K562 (cell line): ENCODE data around the gene DDX23. TPM values are rescaled to one million over a fixed set of nuclear protein-coding genes. Genes with fewer than 3 reads are reported as not detected.

Experiments used
- ATAC-seq: fragments of 200-7000 bp; cut with Tn5 transposase; 3 replicates; pipeline ENCODE4 v1.9.1; 2020; ENCODE audit warnings: moderate library complexity
- BruUV-seq: library from RNA; stranded (reverse); fragments of 400-500 nt; replicated peaks from 2 replicates; lab custom pipeline; 2021; lab: Mats Ljungman, UMichigan
- CTCF ChIA-PET: fragments of 300-600 bp; formaldehyde crosslinking; extraction: SDS; loops from one replicate; lab custom pipeline; 2021; ENCODE audit warnings: low intra/inter-chr PET ratio; lab: Yijun Ruan, JAX
- POLR2A ChIA-PET: fragments of 300-600, 350-650 bp; sonication (Branson Sonifier 250); formaldehyde crosslinking; extraction: SDS; loops from one replicate; lab custom pipeline; 2021; ENCODE audit warnings: antibody characterized with exemption, inconsistent platforms; lab: Yijun Ruan, JAX
- DNase-seq, 4 experiments: peaks; one replicate each; pipeline versions ENCODE4 v3.0.0 to v3.0.0-alpha.2; 2011 to 2018; ENCODE audit warnings: low spot score in 3 of 4, mixed read lengths in 3 of 4; ENCODE audit errors: extremely low read depth in 1 of 4
- FAIRE-seq: peaks from 2 replicates; lab custom pipeline; 2011; peaks lifted over from hg19 to GRCh38; lab: Jason Lieb, UNC
- H2AFZ ChIP-seq: 2 replicates; pipeline ENCODE4 v1.6.0; 2011; ENCODE audit warnings: low read depth, low read length, control low read depth, inconsistent platforms
- H3K27ac ChIP-seq: fragments of 200-600 bp; 3 replicates; pipeline ENCODE4 v1.8.0; 2011; ENCODE audit warnings: low read depth, mild to moderate bottlenecking, control low read depth, inconsistent platforms, low read length, moderate library complexity, mixed read lengths; ENCODE audit errors: extremely low read depth
- H3K27me3 ChIP-seq, 2 experiments: fragments of 300-600 bp in 1 of 2; 2 replicates in 1 of 2; 3 replicates in 1 of 2; pipeline versions ENCODE4 v1.6.0 to v1.8.0; 2011; ENCODE audit warnings: inconsistent platforms in 2 of 2, low read length in 2 of 2, mild to moderate bottlenecking in 1 of 2, mixed read lengths in 1 of 2, moderate library complexity in 1 of 2; ENCODE audit not compliant: control insufficient read depth in 2 of 2, insufficient read depth in 2 of 2
- H3K36me3 ChIP-seq: fragments of 300-600 bp; 3 replicates; pipeline ENCODE4 v1.8.0; 2011; ENCODE audit warnings: mild to moderate bottlenecking, low read length, inconsistent platforms; ENCODE audit not compliant: control insufficient read depth, insufficient read depth
- H3K4me1 ChIP-seq, 2 experiments: fragments of 200-600 bp in 1 of 2; replicated peaks in 1 of 2; 2 replicates in 1 of 2; 3 replicates in 1 of 2; pipeline versions ENCODE4 v1.5.1 to v1.8.0; 2011; ENCODE audit warnings: inconsistent platforms in 2 of 2, low read length in 2 of 2, mild to moderate bottlenecking in 1 of 2, mixed read lengths in 1 of 2, moderate library complexity in 1 of 2; ENCODE audit not compliant: control insufficient read depth in 2 of 2, insufficient read depth in 2 of 2
- H3K4me2 ChIP-seq: 2 replicates; pipeline ENCODE4 v1.6.1; 2011; ENCODE audit warnings: low read length, control low read depth, inconsistent platforms, mixed read lengths; ENCODE audit not compliant: insufficient read depth
- H3K4me3 ChIP-seq: fragments of 200-600 bp; sonication (generic), shearing (Covaris generic); 2 replicates; pipeline ENCODE4 v1.5.1; 2016; ENCODE audit warnings: control low read depth, inconsistent platforms
- H3K79me2 ChIP-seq: fragments of 200-600 bp; 3 replicates; pipeline ENCODE4 v1.8.0; 2011; ENCODE audit warnings: low read length, inconsistent platforms; ENCODE audit not compliant: control insufficient read depth, insufficient read depth
- H3K9ac ChIP-seq, 2 experiments: 2 replicates each; pipeline versions ENCODE4 v1.6.0 to v1.6.1; 2011; ENCODE audit warnings: low read depth in 2 of 2, low read length in 2 of 2, control low read depth in 1 of 2, inconsistent platforms in 1 of 2, mild to moderate bottlenecking in 1 of 2, mixed read lengths in 1 of 2; ENCODE audit not compliant: insufficient read depth in 1 of 2
- H3K9me1 ChIP-seq: one replicate; pipeline ENCODE4 v1.6.0; 2011; ENCODE audit warnings: inconsistent platforms, mild to moderate bottlenecking, low read length, moderate library complexity; ENCODE audit not compliant: control insufficient read depth, insufficient read depth
- H3K9me3 ChIP-seq: replicated peaks from 2 replicates; pipeline ENCODE4 v1.5.1; 2011; ENCODE audit warnings: low read depth, low read length, inconsistent platforms; ENCODE audit not compliant: control insufficient read depth, insufficient read depth
- H4K20me1 ChIP-seq: replicated peaks from 2 replicates; pipeline ENCODE4 v1.6.1; 2011; ENCODE audit warnings: low read length, inconsistent platforms, mixed read lengths; ENCODE audit not compliant: control insufficient read depth, insufficient read depth
- KAT7 ChIP-seq: sonication (generic); formaldehyde crosslinking; IDR thresholded peaks from 2 replicates; pipeline ENCODE4 v1.8.0; 2022; ENCODE audit warnings: missing genetic modification reagents, mild to moderate bottlenecking, borderline replicate concordance
- NBN ChIP-seq: fragments of 450-650 bp; IDR thresholded peaks from 2 replicates; pipeline ENCODE4 v1.6.1; 2016; ENCODE audit warnings: low read depth, mild to moderate bottlenecking
- RBM34 ChIP-seq: fragments of 200-400 bp; formaldehyde crosslinking; IDR thresholded peaks from 2 replicates; pipeline ENCODE4 v1.6.1; 2018; ENCODE audit warnings: low read length, borderline replicate concordance; ENCODE audit not compliant: insufficient read depth
- TOE1 ChIP-seq, 2 experiments: fragments of 450-650 bp in 1 of 2; sonication (generic) in 1 of 2; formaldehyde crosslinking in 1 of 2; IDR thresholded peaks; 2 replicates each; pipeline versions ENCODE4 v1.7.1 to v1.8.0; 2016 to 2022; ENCODE audit warnings: borderline replicate concordance in 2 of 2, mild to moderate bottlenecking in 2 of 2, antibody characterized with exemption in 1 of 2, inconsistent platforms in 1 of 2, low read depth in 1 of 2, missing genetic modification reagents in 1 of 2, moderate library complexity in 1 of 2
- ZNF408 ChIP-seq: fragments of 250-450 bp; sonication (Bioruptor Pico); IDR thresholded peaks from 2 replicates; pipeline ENCODE4 v1.4.0; 2020; ENCODE audit warnings: low read depth, mild to moderate bottlenecking, moderate library complexity
- ZNF584 ChIP-seq: fragments of 200-800 bp; sonication (Bioruptor generic); IDR thresholded peaks from 2 replicates; pipeline ENCODE4 v1.6.1; 2016; ENCODE audit warnings: low read depth, mild to moderate bottlenecking, missing genetic modification characterization, missing compliant biosample characterization
- WGBS: fragments of 100-300 bp; shearing (Covaris generic); methylation state at CpG from one replicate; pipeline ENCODE4 v1.1.6; 2016; ENCODE audit warnings: low coverage, mixed read lengths; ENCODE audit not compliant: insufficient coverage; ENCODE audit errors: missing lambda C conversion rate; 5-methylcytosine and 5-hydroxymethylcytosine counted together
- in situ Hi-C: fragments of 300-500 bp; cut with MboI; formaldehyde crosslinking; loops from 4 replicates; pipeline ENCODE4 v1.15.0; 2018; ENCODE audit warnings: inconsistent platforms, mixed read lengths
- intact Hi-C: fragments of 100-400 bp; cut with micrococcal nuclease; formaldehyde crosslinking; loops from 2 replicates; pipeline ENCODE4 v1.14.2; 2022
- polyA plus RNA-seq, 8 experiments: library from polyadenylated mRNA; depleted of rRNA in 4 of 8; stranded (reverse) in 5 of 8; unstranded in 3 of 8; fragments of >200 nt; fragmentation: Nextera tagmentation in 2 of 8; fragmentation: Illumina TruSeq in 1 of 8; extraction: Ambion mirVana in 2 of 8; extraction: Trizol in 1 of 8; gene quantifications; 2 replicates each; pipeline versions ENCODE4 v1.2.1 to v1.2.3, GENCODE V29; 2011 to 2014; ENCODE audit warnings: inconsistent platforms in 1 of 8, missing spikeins in 1 of 8
- total RNA-seq, 7 experiments: library from RNA; depleted of rRNA in 6 of 7; stranded (reverse); fragments of >200 nt in 6 of 7; fragmentation: Illumina TruSeq in 2 of 7; extraction: Trizol in 2 of 7; gene quantifications; 2 replicates each; pipeline versions ENCODE4 v1.2.1 to v1.2.3, GENCODE V29; 2011 to 2021; ENCODE audit warnings: low replicate concordance in 1 of 7
- TF ChIP-seq, protein P1 (sequence below): fragments of 450-650 bp; formaldehyde crosslinking; IDR thresholded peaks from 2 replicates; pipeline ENCODE4 v1.4.0; 2020; ENCODE audit warnings: mild to moderate bottlenecking
- TF ChIP-seq, protein P2 (sequence below): sonication (generic); formaldehyde crosslinking; IDR thresholded peaks from 2 replicates; pipeline ENCODE4 v1.8.0; 2022; ENCODE audit warnings: mild to moderate bottlenecking, missing genetic modification reagents, borderline replicate concordance

DDX23 gene
- total and polyA plus RNA-seq, 9 of the 15 experiments (the other 6 are each of a cell fraction or from before 2014, with no cell fraction given): 32.4 to 138 (median 104) TPM

GRCh38 chr12:48862760-48863159, 10.8 kb upstream of the DDX23 start:
- H3K36me3 ChIP-seq: no peaks in the 10 kb centered on the region
- no peak overlapping the region for H2AFZ ChIP-seq
- no TSS peak for BruUV-seq
- TF ChIP-seq ZNF584: no peak
- TF ChIP-seq TOE1 (IDR thresholded peaks at IDR 0.05; ENCODE audit: borderline replicate concordance): no peak
- no peak for TF ChIP-seq TOE1 (CRISPR knock-in tag; IDR thresholded peaks at IDR 0.05; ENCODE audit: borderline replicate concordance, low read depth)
- TF ChIP-seq ZNF408 (CRISPR knock-in tag): no peak
- TF ChIP-seq, protein P1, sequence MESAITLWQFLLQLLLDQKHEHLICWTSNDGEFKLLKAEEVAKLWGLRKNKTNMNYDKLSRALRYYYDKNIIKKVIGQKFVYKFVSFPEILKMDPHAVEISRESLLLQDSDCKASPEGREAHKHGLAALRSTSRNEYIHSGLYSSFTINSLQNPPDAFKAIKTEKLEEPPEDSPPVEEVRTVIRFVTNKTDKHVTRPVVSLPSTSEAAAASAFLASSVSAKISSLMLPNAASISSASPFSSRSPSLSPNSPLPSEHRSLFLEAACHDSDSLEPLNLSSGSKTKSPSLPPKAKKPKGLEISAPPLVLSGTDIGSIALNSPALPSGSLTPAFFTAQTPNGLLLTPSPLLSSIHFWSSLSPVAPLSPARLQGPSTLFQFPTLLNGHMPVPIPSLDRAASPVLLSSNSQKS (CRISPR knock-in tag): no peak
- no peak for TF ChIP-seq NBN
- no peak for TF ChIP-seq KAT7 (CRISPR knock-in tag)
- TF ChIP-seq, protein P2, sequence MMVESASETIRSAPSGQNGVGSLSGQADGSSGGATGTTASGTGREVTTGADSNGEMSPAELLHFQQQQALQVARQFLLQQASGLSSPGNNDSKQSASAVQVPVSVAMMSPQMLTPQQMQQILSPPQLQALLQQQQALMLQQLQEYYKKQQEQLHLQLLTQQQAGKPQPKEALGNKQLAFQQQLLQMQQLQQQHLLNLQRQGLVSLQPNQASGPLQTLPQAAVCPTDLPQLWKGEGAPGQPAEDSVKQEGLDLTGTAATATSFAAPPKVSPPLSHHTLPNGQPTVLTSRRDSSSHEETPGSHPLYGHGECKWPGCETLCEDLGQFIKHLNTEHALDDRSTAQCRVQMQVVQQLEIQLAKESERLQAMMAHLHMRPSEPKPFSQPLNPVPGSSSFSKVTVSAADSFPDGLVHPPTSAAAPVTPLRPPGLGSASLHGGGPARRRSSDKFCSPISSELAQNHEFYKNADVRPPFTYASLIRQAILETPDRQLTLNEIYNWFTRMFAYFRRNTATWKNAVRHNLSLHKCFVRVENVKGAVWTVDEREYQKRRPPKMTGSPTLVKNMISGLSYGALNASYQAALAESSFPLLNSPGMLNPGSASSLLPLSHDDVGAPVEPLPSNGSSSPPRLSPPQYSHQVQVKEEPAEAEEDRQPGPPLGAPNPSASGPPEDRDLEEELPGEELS (CRISPR knock-in tag): no peak
- TF ChIP-seq RBM34: no peak
- peaks cover 27 to 34% of the 10 kb centered on the region in 2 experiments for H3K27me3 ChIP-seq
- no peaks in the 10 kb centered on the region for H3K79me2 ChIP-seq
- 10% methylated on average over 5 of the region's 5 CpGs for whole genome bisulfite sequencing
- peak overlapping the region in 1 of 2 experiments; percentile 23; a peak in 1 of 4 replicates for H3K9ac ChIP-seq
- ChIA-PET POLR2A (interaction anchor here (1.8 kb wide), 1 partner anchor 11 kb away, joined by 7 read pairs; the partner anchor contains the start of gene DDX23), CTCF (no interaction called here)
- no peaks in the 10 kb centered on the region for H3K9me1 ChIP-seq
- no peak for ATAC-seq
- FAIRE-seq: no peak
- in situ Hi-C loops: no loop called here
- H3K27ac ChIP-seq: no peak overlapping the region
- H3K4me2 ChIP-seq: no peak overlapping the region
- intact Hi-C loops: no loop called here
- 0 out of 2 replicates have a peak, but pooled peaks cover 4% of the 10 kb centered on the region for H4K20me1 ChIP-seq
- DNase-seq: no peak
- H3K4me1 ChIP-seq: peaks cover 7 to 8% of the 10 kb centered on the region in 2 experiments; a peak in 3 of 5 replicates
- no peak overlapping the region for H3K4me3 ChIP-seq
- no peaks in the 10 kb centered on the region for H3K9me3 ChIP-seq
